OCI-LY3 (cell line): ENCODE results near the gene GTF3C4.

Source experiments
- H2AFZ ChIP-seq: fragments of 200-600, 300-600 bp; shearing (Covaris generic); 2 replicates; pipeline ENCODE4 v1.6.0; 2014; ENCODE audit warnings: antibody characterized with exemption, low read depth, low read length
- H3K27ac ChIP-seq: fragments of 200-600, 300-600 bp; sonication (generic); 2 replicates; pipeline ENCODE4 v1.5.1; 2014; ENCODE audit warnings: mild to moderate bottlenecking, low read length, moderate library complexity, mixed read lengths
- H3K27me3 ChIP-seq: fragments of 200-600, 300-600 bp; sonication (generic); 2 replicates; pipeline ENCODE4 v1.6.1; 2014; ENCODE audit warnings: low read depth, low read length, mixed read lengths
- H3K36me3 ChIP-seq: fragments of 200-600, 300-600 bp; sonication (generic); replicated peaks from 2 replicates; pipeline ENCODE3; 2014; ENCODE audit warnings: low read depth, low read length, mixed read lengths
- H3K4me1 ChIP-seq: fragments of 300-600, 200-600 bp; sonication (generic); 2 replicates; pipeline ENCODE4 v1.6.1; 2014; ENCODE audit warnings: low read length, mixed read lengths
- H3K4me2 ChIP-seq: fragments of 200-600, 300-600 bp; sonication (generic); 2 replicates; pipeline ENCODE4 v1.6.1; 2014; ENCODE audit warnings: low read length, mixed read lengths
- H3K4me3 ChIP-seq: fragments of 300-600, 200-600 bp; sonication (generic); 2 replicates; pipeline ENCODE4 v1.5.1; 2014; ENCODE audit warnings: antibody characterized with exemption, mild to moderate bottlenecking, low read length, moderate library complexity
- H3K79me2 ChIP-seq: fragments of 300-600, 200-600 bp; shearing (Covaris generic); 2 replicates; pipeline ENCODE4 v1.6.1; 2014; ENCODE audit warnings: mild to moderate bottlenecking, low read length, mixed read lengths
- H3K9ac ChIP-seq: fragments of 300-600, 200-600 bp; shearing (Covaris generic); 2 replicates; pipeline ENCODE4 v1.6.0; 2014; ENCODE audit warnings: mild to moderate bottlenecking, low read length, moderate library complexity
- H3K9me3 ChIP-seq: fragments of 200-600, 300-600 bp; shearing (Covaris generic); 2 replicates; pipeline ENCODE4 v1.6.1; 2014; ENCODE audit warnings: low read length, mixed read lengths; ENCODE audit not compliant: insufficient read depth
- H4K20me1 ChIP-seq: fragments of 200-600, 300-600 bp; sonication (generic); 2 replicates; pipeline ENCODE4 v1.6.1; 2016; ENCODE audit warnings: low read length, mixed read lengths; ENCODE audit not compliant: insufficient read depth
- CTCF ChIP-seq: fragments of 200-600, 300-600 bp; sonication (generic); IDR thresholded peaks from 2 replicates; pipeline ENCODE4 v1.5.1; 2014; ENCODE audit warnings: antibody characterized with exemption, low read length, low read depth
- EZH2phosphoT487 ChIP-seq: fragments of 200-600 bp; shearing (Covaris generic); IDR thresholded peaks from 2 replicates; pipeline ENCODE4 v1.6.1; 2018; ENCODE audit warnings: antibody characterized with exemption, mixed run types, low read depth

The GTF3C4 gene

GRCh38 chr9:132637351-132637750 is 32.9 kb upstream of the GTF3C4 start:
- no peak overlapping the region for H3K9ac ChIP-seq
- no peaks in the 10 kb centered on the region for H3K27me3 ChIP-seq
- no peak overlapping the region for H3K27ac ChIP-seq
- no peaks in the 10 kb centered on the region for H3K4me1 ChIP-seq
- no peaks in the 10 kb centered on the region for H3K9me3 ChIP-seq
- H3K4me2 ChIP-seq, result no peak overlapping the region
- no peaks in the 10 kb centered on the region for H3K79me2 ChIP-seq
- H3K4me3 ChIP-seq, result no peak overlapping the region
- peaks cover 32% of the 10 kb centered on the region for H3K36me3 ChIP-seq
- no peak for TF ChIP-seq CTCF
- no peak for TF ChIP-seq EZH2phosphoT487
- H4K20me1 ChIP-seq, result no peaks in the 10 kb centered on the region
- no peak overlapping the region for H2AFZ ChIP-seq

- Histone ChIP-seq H3K9ac (no peak overlapping the region), H3K27me3 (no peaks in the 10 kb centered on the region), H3K4me1 (no peaks in the 10 kb centered on the region), H4K20me1 (no peaks in the 10 kb centered on the region), H3K9me3 (no peaks in the 10 kb centered on the region), H2AFZ (no peak overlapping the region), H3K79me2 (0 out of 2 replicates have a peak, but pooled peaks cover under 1% of the 10 kb centered on the region), H3K27ac (no peak overlapping the region), H3K4me2 (no peak overlapping the region), H3K36me3 (peaks cover 35% of the 10 kb centered on the region), H3K4me3 (no peak overlapping the region)
- TF ChIP-seq CTCF (no peak), EZH2phosphoT487 (no peak)
These were observed 32.5 kb upstream of the GTF3C4 start for GRCh38 chr9:132637801-132638200.

DNA sequence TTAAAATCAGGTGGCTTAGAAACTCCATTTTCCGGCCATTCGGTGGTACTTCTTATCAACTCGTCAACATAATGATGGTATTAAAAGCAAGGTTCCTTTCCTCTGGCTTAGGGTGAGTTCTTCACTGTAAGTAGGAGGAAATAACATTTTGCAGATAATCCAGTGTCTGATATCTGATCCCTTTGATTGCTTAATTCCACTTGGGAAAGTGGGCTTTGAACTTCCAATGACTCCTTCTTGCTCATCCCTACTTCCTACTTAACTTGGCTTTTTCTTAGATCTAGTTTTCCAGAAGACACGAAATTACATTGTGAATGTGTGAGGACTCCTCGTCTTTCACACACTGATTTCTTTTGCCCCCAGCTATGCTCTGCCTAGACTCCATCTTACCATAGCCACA is 32.0 kb upstream of the GTF3C4 start:
- H4K20me1 ChIP-seq, result no peaks in the 10 kb centered on the region
- H3K4me1 ChIP-seq, result no peaks in the 10 kb centered on the region
- H3K27me3 ChIP-seq, result no peaks in the 10 kb centered on the region
- peaks cover 39% of the 10 kb centered on the region for H3K36me3 ChIP-seq
- no peak overlapping the region for H3K4me3 ChIP-seq
- TF ChIP-seq EZH2phosphoT487 (no peak), CTCF (no peak)
- peaks cover 5% of the 10 kb centered on the region; the same call in 1 of the 2 replicates for H3K79me2 ChIP-seq
- no peak overlapping the region for H3K27ac ChIP-seq
- H3K4me2 ChIP-seq, result no peak overlapping the region
- no peak overlapping the region for H2AFZ ChIP-seq
- H3K9me3 ChIP-seq, result no peaks in the 10 kb centered on the region
- no peak overlapping the region for H3K9ac ChIP-seq

GRCh38 chr9:132639322-132639721 is 30.9 kb upstream of the GTF3C4 start:
- Histone ChIP-seq H2AFZ (no peak overlapping the region), H3K9me3 (no peaks in the 10 kb centered on the region), H3K27ac (no peak overlapping the region), H3K36me3 (peaks cover 46% of the 10 kb centered on the region), H3K4me2 (no peak overlapping the region), H3K9ac (no peak overlapping the region), H3K79me2 (peaks cover 8% of the 10 kb centered on the region; the same call in 1 of the 2 replicates), H4K20me1 (no peaks in the 10 kb centered on the region), H3K4me3 (no peak overlapping the region), H3K27me3 (no peaks in the 10 kb centered on the region), H3K4me1 (no peaks in the 10 kb centered on the region)
- TF ChIP-seq EZH2phosphoT487, result no peak
- TF ChIP-seq CTCF, result no peak
